ENCODE data around the gene RDH8. TPM values are rescaled to one million over a fixed set of nuclear protein-coding genes. Genes with fewer than 3 reads are reported as not detected.

RDH8 gene
- total and polyA plus RNA-seq, 4 donors: not detected

DNA sequence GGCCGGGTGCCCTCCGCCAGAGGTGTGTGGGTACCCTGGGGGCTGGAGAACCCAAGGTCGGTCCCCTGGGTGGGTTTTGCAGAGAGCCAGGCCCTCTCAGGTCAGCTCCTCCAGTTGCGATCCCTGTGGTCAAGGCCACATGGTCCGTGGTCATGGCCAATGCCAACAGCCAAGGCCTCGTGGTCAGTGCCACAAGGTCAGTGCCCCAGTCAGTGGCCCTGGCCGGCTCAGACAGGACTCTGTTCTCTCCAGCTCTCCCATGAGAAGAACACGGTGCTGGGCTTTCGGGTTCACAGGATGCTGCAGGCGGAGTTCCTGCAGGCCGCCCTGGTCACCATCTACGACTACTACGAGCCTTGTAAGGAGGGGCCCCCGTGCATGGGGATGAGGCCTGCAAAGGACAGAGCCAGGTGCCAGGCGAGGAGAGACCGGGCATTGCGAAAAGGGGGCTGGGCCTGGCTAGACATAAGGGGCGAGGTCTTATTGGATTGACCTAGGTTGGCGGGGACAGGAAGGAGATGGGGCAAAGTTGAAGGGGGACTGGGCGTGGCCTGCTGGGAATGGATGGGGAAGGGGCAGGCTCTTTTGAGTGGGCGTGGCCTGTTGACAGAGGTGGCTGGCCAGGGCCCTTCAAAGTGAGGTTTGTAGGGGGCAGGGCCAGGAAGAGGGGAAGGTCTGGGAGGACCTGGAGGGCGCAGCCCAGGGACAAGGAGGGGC lies 57.6 kb downstream of the RDH8 start:
- DNase-seq (no peak), ATAC-seq (ENCODE audit: low FRiP score) (peak; percentile 33)
- H3K36me3 ChIP-seq (ENCODE audit: control insufficient read depth in 1 of 2, insufficient read depth in 2 of 2, low read length in 1 of 2): no peaks in the 10 kb centered on the region
- peaks cover 4% of the 10 kb centered on the region for H3K9me3 ChIP-seq (ENCODE audit: control insufficient read depth, low read length)
- no peaks in the 10 kb centered on the region for H3K27me3 ChIP-seq (ENCODE audit: control insufficient read depth in 1 of 2, insufficient read depth in 2 of 2, low read length in 1 of 2)
- intact Hi-C loops (cut with DNase I): no loop called here
- WGBS, 2 donors: 71 to 72% methylated on average over 22 of the region's 22 CpGs
- H3K27ac ChIP-seq (ENCODE audit: low read depth in 1 of 2, low read length in 2 of 2): no peak overlapping the region
- no peaks in the 10 kb centered on the region for H3K4me1 ChIP-seq (ENCODE audit: control insufficient read depth in 1 of 2, insufficient read depth in 2 of 2, low read length in 2 of 2)
- no peak overlapping the region for H3K4me3 ChIP-seq (ENCODE audit: low read length in 2 of 2)

Small RNAs within 50 kb of the gene (microRNA-seq; reads per million reads assigned to microRNA genes)
- 0 reads per million in 2 donors for gene MIR5589

Other genes with a start within 250 kb of the RDH8 start
- 10 to 100 TPM; 17.4 to 33.0 TPM for gene ZNF846, start 244.7 kb upstream of the RDH8 start, total RNA-seq
- gene ZNF846, start 244.7 kb upstream of the RDH8 start, polyA plus RNA-seq: 10 to 100 TPM; 13.0 to 20.2 TPM
- gene FBXL12, start 194.4 kb upstream of the RDH8 start, total RNA-seq: 10 to 100 TPM; 29.1 to 29.8 TPM
- gene FBXL12, start 194.4 kb upstream of the RDH8 start, polyA plus RNA-seq: 10 to 100 TPM; 11.3 to 43.5 TPM
- gene UBL5, start 185.6 kb upstream of the RDH8 start, total RNA-seq: 100 to 1,000 TPM; 207 to 220 TPM
- gene UBL5, start 185.6 kb upstream of the RDH8 start, polyA plus RNA-seq: 1,000 to 10,000 TPM in 1 of 2 donors, 100 to 1,000 TPM in 1; 603 to 1,147 TPM
- 10 to 100 TPM; 45.5 to 45.8 TPM for gene PIN1, start 178.2 kb upstream of the RDH8 start, total RNA-seq
- gene PIN1, start 178.2 kb upstream of the RDH8 start, polyA plus RNA-seq: 100 to 1,000 TPM; 102 to 154 TPM
- gene OLFM2, start 77.0 kb upstream of the RDH8 start, total RNA-seq: 1 to 10 TPM; 3.9 to 4.8 TPM
- 10 to 100 TPM; 13.5 to 14.5 TPM for gene OLFM2, start 77.0 kb upstream of the RDH8 start, polyA plus RNA-seq
- gene COL5A3, start 3.0 kb upstream of the RDH8 start, total RNA-seq: 10 to 100 TPM in 1 of 2 donors, 1 to 10 TPM in 1; 8.2 to 13.3 TPM
- gene COL5A3, start 3.0 kb upstream of the RDH8 start, polyA plus RNA-seq: 10 to 100 TPM in 1 of 2 donors, 1 to 10 TPM in 1; 4.9 to 84.7 TPM
- gene SHFL, start 72.8 kb downstream of the RDH8 start, total RNA-seq: 10 to 100 TPM; 32.1 to 50.5 TPM
- gene SHFL, start 72.8 kb downstream of the RDH8 start, polyA plus RNA-seq: 10 to 100 TPM; 20.3 to 70.2 TPM
- gene ANGPTL6, start 89.2 kb downstream of the RDH8 start, total RNA-seq: under 1 TPM; 0.19 to 0.24 TPM
- under 1 TPM; 0.41 to 0.63 TPM for gene ANGPTL6, start 89.2 kb downstream of the RDH8 start, polyA plus RNA-seq
- 10 to 100 TPM; 24.3 to 30.9 TPM for gene PPAN, start 92.9 kb downstream of the RDH8 start, total RNA-seq
- 10 to 100 TPM; 13.1 to 24.7 TPM for gene PPAN, start 92.9 kb downstream of the RDH8 start, polyA plus RNA-seq
- gene P2RY11, start 98.2 kb downstream of the RDH8 start, total RNA-seq: 10 to 100 TPM in 1 of 2 donors, 1 to 10 TPM in 1; 9.7 to 10.5 TPM
- gene P2RY11, start 98.2 kb downstream of the RDH8 start, polyA plus RNA-seq: 10 to 100 TPM in 1 of 2 donors, 1 to 10 TPM in 1; 5.3 to 16.0 TPM
- 100 to 1,000 TPM; 143 to 176 TPM for gene EIF3G, start 106.4 kb downstream of the RDH8 start, total RNA-seq
- gene EIF3G, start 106.4 kb downstream of the RDH8 start, polyA plus RNA-seq: 100 to 1,000 TPM; 162 to 319 TPM
- gene DNMT1, start 181.5 kb downstream of the RDH8 start, total RNA-seq: 10 to 100 TPM; 59.6 to 89.0 TPM
- 10 to 100 TPM in 1 of 2 donors, 1 to 10 TPM in 1; 7.1 to 32.7 TPM for gene DNMT1, start 181.5 kb downstream of the RDH8 start, polyA plus RNA-seq
- 10 to 100 TPM in 1 of 2 donors, 1 to 10 TPM in 1; 9.8 to 14.3 TPM for gene S1PR2, start 217.8 kb downstream of the RDH8 start, total RNA-seq
- 1 to 10 TPM; 3.3 to 4.2 TPM for gene S1PR2, start 217.8 kb downstream of the RDH8 start, polyA plus RNA-seq
- gene MRPL4, start 238.7 kb downstream of the RDH8 start, total RNA-seq: 10 to 100 TPM; 22.7 to 25.4 TPM
- 10 to 100 TPM; 27.4 to 38.2 TPM for gene MRPL4, start 238.7 kb downstream of the RDH8 start, polyA plus RNA-seq

Data from aorta (tissue), 5 donors.